Kidney (tissue), 14 donors: ENCODE measurements around the gene C1QL2. TPM values are rescaled to one million over a fixed set of nuclear protein-coding genes. Genes with fewer than 3 reads are reported as not detected.

Source experiments
- DNase-seq, 5 donors: peaks; one replicate each; pipeline ENCODE4 v3.0.0-alpha.2; 2013 to 2020
- FAIRE-seq: peaks from 2 replicates; lab custom pipeline; 2012; peaks lifted over from hg19 to GRCh38; lab: Jason Lieb, UNC
- H3K27ac ChIP-seq, 2 donors: one replicate each; pipeline ENCODE4 v1.7.0; 2013; ENCODE audit warnings: low read depth in 2 of 2, low read length in 2 of 2, inconsistent platforms in 1 of 2
- H3K27me3 ChIP-seq: one replicate; pipeline ENCODE4 v1.7.1; 2013; ENCODE audit warnings: low read length, inconsistent platforms; ENCODE audit not compliant: control insufficient read depth, insufficient read depth
- H3K36me3 ChIP-seq, 3 donors: one replicate each; pipeline versions ENCODE4 v1.7.0 to v1.7.1; 2013; ENCODE audit warnings: low read length in 3 of 3, control low read depth in 1 of 3, inconsistent platforms in 1 of 3; ENCODE audit not compliant: insufficient read depth in 3 of 3, control insufficient read depth in 2 of 3
- H3K4me1 ChIP-seq, 3 donors: one replicate each; pipeline versions ENCODE4 v1.7.0 to v1.7.1; 2013; ENCODE audit warnings: low read length in 3 of 3, inconsistent platforms in 1 of 3, low read depth in 1 of 3; ENCODE audit not compliant: control insufficient read depth in 2 of 3, insufficient read depth in 2 of 3
- H3K4me3 ChIP-seq, 3 donors: one replicate each; pipeline versions ENCODE4 v1.7.0 to v1.8.1; 2013; ENCODE audit warnings: low read length in 3 of 3, control low read depth in 1 of 3, inconsistent platforms in 1 of 3
- H3K9ac ChIP-seq, 3 donors: one replicate each; pipeline versions ENCODE4 v1.7.0 to v1.7.1; 2013; ENCODE audit warnings: low read length in 3 of 3, control low read depth in 1 of 3, inconsistent platforms in 1 of 3
- H3K9me3 ChIP-seq, 3 donors: one replicate each; pipeline versions ENCODE4 v1.7.0 to v1.7.1; 2013; ENCODE audit warnings: low read length in 3 of 3, control low read depth in 1 of 3, inconsistent platforms in 1 of 3; ENCODE audit not compliant: control insufficient read depth in 2 of 3, insufficient read depth in 1 of 3
- intact Hi-C: fragments of 100-400 bp; cut with DNase I; formaldehyde crosslinking; loops from one replicate; pipeline ENCODE4 v1.11.1; 2022
- polyA plus RNA-seq: library from polyadenylated mRNA; stranded (reverse); fragments of 350-450 nt; fragmentation: Illumina TruSeq; extraction: RNeasy Lipid Tissue Mini Kit (QIAGEN cat#74804); gene quantifications from one replicate; pipeline ENCODE4 v1.2.3, GENCODE V29; 2014; ENCODE audit warnings: low read depth, low replicate concordance; ENCODE audit not compliant: insufficient read depth
- total RNA-seq: library from RNA; stranded (reverse); fragmentation: NEBNext Ultra II Directional; extraction: Animal tissue kit (Norgen Biotek cat#: 25700); gene quantifications from one replicate; pipeline ENCODE4 v1.2.1, GENCODE V29; 2021
- TF ChIP-seq, protein P1 (sequence below): IDR thresholded peaks from 3 replicates; pipeline ENCODE4 v1.5.1; 2012; ENCODE audit warnings: mild to moderate bottlenecking, moderate library complexity, borderline replicate concordance; ENCODE audit not compliant: insufficient read depth; ENCODE audit errors: extremely low read depth
- donor health status: control.
- donor health status: control.
- donor health status: control.
- donor health status: control.
- donor health status: control.
- donor health status: DM: yes; HTN: yes; CAD: no.
- donor health status: Normal renal cell carcinoma (clear cell type).

C1QL2 gene
- total and polyA plus RNA-seq, 2 donors from 2014 or later, result not detected

DNA sequence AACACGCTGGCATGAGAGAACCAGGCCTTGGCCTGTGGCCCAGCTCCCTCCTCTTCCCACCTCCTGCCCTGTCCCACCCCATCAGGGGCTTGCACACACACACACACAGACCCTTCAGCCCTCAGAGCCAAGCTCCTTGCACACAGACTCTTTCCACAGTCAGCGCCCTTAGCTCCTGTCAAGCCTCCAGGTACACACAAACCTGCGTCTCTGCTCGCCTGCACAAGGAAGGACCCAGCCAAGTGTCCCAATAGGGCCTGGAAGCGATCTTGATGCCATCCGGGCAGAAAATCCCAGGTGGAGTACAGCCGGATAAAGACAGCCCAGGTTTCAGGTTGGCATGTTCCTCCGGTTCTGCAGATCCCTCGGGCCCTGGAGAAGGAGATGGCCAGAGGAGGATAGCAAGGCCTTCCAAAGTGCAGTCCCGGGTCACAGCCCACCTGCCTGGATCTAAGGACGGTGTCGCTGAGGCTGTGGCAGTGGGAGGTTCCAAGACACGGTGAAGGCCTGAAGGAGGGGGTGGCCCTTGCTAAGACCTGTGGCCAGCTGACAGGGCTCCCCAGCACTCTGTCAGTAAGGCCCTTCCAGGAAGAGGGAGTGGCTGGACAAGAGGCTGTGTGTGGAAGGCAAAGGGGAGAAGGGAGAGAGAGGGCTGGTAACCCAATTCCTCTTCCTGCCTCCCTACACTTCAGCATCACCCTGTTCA is 46.6 kb upstream of the C1QL2 start:
- FAIRE-seq (no peak), DNase-seq (no peak)
- Histone ChIP-seq H3K4me1 (no peaks in the 10 kb centered on the region), H3K4me3 (no peak overlapping the region), H3K9me3 (no peaks in the 10 kb centered on the region), H3K36me3 (no peaks in the 10 kb centered on the region), H3K27me3 (no peaks in the 10 kb centered on the region), H3K27ac (no peak overlapping the region), H3K9ac (no peak overlapping the region)
- intact Hi-C loops, result no loop called here
- TF ChIP-seq, protein P1, sequence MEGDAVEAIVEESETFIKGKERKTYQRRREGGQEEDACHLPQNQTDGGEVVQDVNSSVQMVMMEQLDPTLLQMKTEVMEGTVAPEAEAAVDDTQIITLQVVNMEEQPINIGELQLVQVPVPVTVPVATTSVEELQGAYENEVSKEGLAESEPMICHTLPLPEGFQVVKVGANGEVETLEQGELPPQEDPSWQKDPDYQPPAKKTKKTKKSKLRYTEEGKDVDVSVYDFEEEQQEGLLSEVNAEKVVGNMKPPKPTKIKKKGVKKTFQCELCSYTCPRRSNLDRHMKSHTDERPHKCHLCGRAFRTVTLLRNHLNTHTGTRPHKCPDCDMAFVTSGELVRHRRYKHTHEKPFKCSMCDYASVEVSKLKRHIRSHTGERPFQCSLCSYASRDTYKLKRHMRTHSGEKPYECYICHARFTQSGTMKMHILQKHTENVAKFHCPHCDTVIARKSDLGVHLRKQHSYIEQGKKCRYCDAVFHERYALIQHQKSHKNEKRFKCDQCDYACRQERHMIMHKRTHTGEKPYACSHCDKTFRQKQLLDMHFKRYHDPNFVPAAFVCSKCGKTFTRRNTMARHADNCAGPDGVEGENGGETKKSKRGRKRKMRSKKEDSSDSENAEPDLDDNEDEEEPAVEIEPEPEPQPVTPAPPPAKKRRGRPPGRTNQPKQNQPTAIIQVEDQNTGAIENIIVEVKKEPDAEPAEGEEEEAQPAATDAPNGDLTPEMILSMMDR, result no peak

DNA sequence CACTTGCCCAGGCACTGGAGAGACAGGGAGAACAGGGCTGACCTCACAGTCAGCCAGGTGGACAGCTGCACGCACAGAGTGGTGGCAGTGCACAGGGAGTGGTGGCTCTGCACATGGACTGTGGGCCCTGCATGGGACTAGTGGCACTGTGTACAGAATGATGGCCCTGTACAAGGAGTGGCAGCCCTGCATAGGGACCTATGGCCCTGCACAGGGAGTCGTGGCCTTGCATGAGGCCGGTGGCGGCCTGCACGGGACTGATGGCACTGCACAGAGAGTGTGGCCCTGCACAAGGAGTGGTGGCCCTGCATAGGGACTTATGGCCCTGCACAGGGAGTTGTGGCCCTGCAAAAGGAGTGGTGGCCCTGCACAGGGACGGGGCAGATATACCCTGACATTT is 46.0 kb upstream of the C1QL2 start:
- H3K9ac ChIP-seq, result no peak overlapping the region
- intact Hi-C loops, result no loop called here
- no peak overlapping the region for H3K27ac ChIP-seq
- DNase-seq (no peak), FAIRE-seq (no peak)
- no peaks in the 10 kb centered on the region for H3K36me3 ChIP-seq
- TF ChIP-seq, protein P1, result no peak
- H3K4me1 ChIP-seq, result no peaks in the 10 kb centered on the region
- H3K4me3 ChIP-seq, result no peak overlapping the region
- no peaks in the 10 kb centered on the region for H3K27me3 ChIP-seq
- H3K9me3 ChIP-seq, result no peaks in the 10 kb centered on the region

DNA sequence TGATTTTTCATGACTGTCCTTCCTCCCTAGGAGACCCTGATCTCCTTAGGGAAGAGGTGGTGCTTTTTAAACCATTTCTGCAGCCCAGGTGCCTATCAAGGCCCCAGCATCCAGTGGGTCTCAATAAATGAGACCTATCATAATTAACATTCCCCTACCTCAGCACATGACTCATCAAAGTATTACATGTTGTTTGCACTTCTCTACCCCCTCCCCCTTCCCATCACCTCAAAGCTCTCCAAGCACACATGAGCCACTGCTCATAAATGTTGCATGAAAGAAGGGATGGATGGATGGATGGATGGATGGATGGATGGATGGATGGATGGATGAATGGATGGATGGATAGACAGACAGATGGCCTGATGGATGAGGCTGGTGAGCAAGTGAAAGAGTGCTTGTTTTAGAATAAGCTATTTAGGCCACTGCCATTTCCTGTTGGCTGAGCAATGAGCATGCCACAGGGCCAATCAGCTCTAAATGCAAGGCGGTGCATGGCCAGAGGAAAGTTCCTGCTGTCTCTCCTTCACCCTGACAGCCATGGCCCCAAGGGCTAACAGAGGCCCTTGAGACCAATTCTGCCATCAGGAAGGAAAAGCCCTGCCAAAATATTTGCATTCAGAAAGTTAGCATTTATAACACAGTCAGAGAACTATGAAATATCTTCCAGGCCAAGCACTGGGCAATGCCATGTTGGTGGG is 44.2 kb upstream of the C1QL2 start:
- Histone ChIP-seq H3K27me3 (no peaks in the 10 kb centered on the region), H3K4me1 (no peaks in the 10 kb centered on the region), H3K4me3 (no peak overlapping the region), H3K27ac (no peak overlapping the region), H3K36me3 (no peaks in the 10 kb centered on the region), H3K9ac (no peak overlapping the region), H3K9me3 (no peaks in the 10 kb centered on the region)
- TF ChIP-seq, protein P1, result no peak
- intact Hi-C loops, result no loop called here
- FAIRE-seq (no peak), DNase-seq (no peak)
